ENCODE data around the gene RAPGEF6.

GRCh38 chr5:131684051-131684450, 49.0 kb upstream of the RAPGEF6 start:
- TF ChIP-seq, protein P1, sequence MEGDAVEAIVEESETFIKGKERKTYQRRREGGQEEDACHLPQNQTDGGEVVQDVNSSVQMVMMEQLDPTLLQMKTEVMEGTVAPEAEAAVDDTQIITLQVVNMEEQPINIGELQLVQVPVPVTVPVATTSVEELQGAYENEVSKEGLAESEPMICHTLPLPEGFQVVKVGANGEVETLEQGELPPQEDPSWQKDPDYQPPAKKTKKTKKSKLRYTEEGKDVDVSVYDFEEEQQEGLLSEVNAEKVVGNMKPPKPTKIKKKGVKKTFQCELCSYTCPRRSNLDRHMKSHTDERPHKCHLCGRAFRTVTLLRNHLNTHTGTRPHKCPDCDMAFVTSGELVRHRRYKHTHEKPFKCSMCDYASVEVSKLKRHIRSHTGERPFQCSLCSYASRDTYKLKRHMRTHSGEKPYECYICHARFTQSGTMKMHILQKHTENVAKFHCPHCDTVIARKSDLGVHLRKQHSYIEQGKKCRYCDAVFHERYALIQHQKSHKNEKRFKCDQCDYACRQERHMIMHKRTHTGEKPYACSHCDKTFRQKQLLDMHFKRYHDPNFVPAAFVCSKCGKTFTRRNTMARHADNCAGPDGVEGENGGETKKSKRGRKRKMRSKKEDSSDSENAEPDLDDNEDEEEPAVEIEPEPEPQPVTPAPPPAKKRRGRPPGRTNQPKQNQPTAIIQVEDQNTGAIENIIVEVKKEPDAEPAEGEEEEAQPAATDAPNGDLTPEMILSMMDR (IDR thresholded peaks at IDR 0.05): no peak
- TF ChIP-seq POLR2AphosphoS5 (IDR thresholded peaks at IDR 0.05) (no peak), POLR2A (IDR thresholded peaks at IDR 0.05) (no peak), EP300 (IDR thresholded peaks at IDR 0.05) (no peak)
